Measurements from ENCODE around the gene SEPTIN11. TPM values are rescaled to one million over a fixed set of nuclear protein-coding genes. Genes with fewer than 3 reads are reported as not detected.

The SEPTIN11 gene
- total RNA-seq, 1 donor from 2014 or later, result 111 TPM

DNA sequence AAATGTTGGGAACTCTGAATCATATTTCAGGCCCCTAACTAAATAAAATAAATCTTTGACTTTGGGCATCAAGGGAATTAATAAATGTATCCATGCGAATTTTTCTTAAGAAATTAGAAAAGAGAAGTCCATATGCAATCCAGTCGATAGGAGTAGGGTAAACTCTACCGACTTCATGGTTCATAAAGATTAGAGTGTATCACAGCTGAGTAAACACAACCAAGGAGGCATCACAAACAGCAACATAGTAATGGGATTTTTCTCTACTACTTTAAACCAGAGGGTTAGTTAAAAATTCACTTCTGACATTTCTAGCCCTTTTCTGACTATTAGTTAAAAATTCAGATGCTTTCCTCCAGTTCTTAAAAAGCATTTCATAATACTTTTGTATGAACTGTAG, 19.9 kb downstream of the SEPTIN11 start:
- TF ChIP-seq, protein P1, sequence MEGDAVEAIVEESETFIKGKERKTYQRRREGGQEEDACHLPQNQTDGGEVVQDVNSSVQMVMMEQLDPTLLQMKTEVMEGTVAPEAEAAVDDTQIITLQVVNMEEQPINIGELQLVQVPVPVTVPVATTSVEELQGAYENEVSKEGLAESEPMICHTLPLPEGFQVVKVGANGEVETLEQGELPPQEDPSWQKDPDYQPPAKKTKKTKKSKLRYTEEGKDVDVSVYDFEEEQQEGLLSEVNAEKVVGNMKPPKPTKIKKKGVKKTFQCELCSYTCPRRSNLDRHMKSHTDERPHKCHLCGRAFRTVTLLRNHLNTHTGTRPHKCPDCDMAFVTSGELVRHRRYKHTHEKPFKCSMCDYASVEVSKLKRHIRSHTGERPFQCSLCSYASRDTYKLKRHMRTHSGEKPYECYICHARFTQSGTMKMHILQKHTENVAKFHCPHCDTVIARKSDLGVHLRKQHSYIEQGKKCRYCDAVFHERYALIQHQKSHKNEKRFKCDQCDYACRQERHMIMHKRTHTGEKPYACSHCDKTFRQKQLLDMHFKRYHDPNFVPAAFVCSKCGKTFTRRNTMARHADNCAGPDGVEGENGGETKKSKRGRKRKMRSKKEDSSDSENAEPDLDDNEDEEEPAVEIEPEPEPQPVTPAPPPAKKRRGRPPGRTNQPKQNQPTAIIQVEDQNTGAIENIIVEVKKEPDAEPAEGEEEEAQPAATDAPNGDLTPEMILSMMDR (IDR thresholded peaks at IDR 0.05), result no peak
- TF ChIP-seq POLR2A (IDR thresholded peaks at IDR 0.05), result no peak
- TF ChIP-seq POLR2AphosphoS5 (IDR thresholded peaks at IDR 0.05; ENCODE audit: insufficient read depth in 1 of 2, low read depth in 1 of 2), result no peak
- no peaks in the 10 kb centered on the region for H3K27me3 ChIP-seq
- H3K36me3 ChIP-seq, result no peaks in the 10 kb centered on the region
- peaks cover 15% of the 10 kb centered on the region for H3K4me1 ChIP-seq
- no peak for DNase-seq (ENCODE audit: extremely low spot score in 2 of 2)
- intact Hi-C loops (cut with DNase I), result no loop called here
- H3K9me3 ChIP-seq, result no peaks in the 10 kb centered on the region
- H3K27ac ChIP-seq, result no peak overlapping the region
- H3K4me3 ChIP-seq, result no peak overlapping the region

DNA sequence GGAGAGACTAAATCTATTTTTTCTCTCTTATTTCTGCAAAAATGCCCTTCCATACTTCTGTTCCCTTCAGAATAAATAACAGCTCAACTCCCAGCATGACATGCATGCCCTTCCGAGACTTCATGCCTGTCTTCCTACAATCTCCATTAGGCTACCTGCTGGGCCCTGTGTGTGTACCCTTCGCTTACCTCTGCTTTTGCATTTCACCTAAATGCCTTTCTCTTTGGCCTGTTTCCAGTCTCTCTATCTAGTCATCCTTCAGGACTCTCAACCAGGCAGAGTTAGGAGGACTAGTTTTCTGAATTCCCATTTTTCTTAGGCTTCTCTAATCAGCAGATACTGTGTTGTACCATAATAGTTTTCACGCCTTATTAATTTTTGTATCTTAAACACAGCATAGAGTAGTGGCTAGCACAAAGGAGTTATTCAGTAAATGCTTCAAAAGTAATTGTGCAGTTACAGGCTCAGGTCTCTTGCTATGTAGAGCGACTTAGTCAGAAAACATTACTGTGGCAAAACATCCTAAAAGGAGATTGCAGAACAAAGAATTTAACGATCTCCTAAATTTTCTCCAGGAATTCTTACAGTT, 20.5 kb downstream of the SEPTIN11 start:
- no peak overlapping the region for H3K4me3 ChIP-seq
- no peak for DNase-seq (ENCODE audit: extremely low spot score in 2 of 2)
- H3K27ac ChIP-seq, result no peak overlapping the region
- H3K9me3 ChIP-seq, result no peaks in the 10 kb centered on the region
- H3K4me1 ChIP-seq, result peaks cover 15% of the 10 kb centered on the region
- H3K36me3 ChIP-seq, result no peaks in the 10 kb centered on the region
- TF ChIP-seq POLR2A (IDR thresholded peaks at IDR 0.05), result no peak
- intact Hi-C loops (cut with DNase I), result no loop called here
- H3K27me3 ChIP-seq, result no peaks in the 10 kb centered on the region

- Histone ChIP-seq H3K27me3 (no peaks in the 10 kb centered on the region), H3K4me3 (no peak overlapping the region), H3K36me3 (no peaks in the 10 kb centered on the region), H3K27ac (no peak overlapping the region), H3K9me3 (no peaks in the 10 kb centered on the region), H3K4me1 (peaks cover 19% of the 10 kb centered on the region)
- TF ChIP-seq POLR2A (IDR thresholded peaks at IDR 0.05) (no peak), POLR2AphosphoS5 (IDR thresholded peaks at IDR 0.05; ENCODE audit: insufficient read depth in 1 of 2, low read depth in 1 of 2) (no peak)
- TF ChIP-seq, protein P1 (IDR thresholded peaks at IDR 0.05), result no peak
- intact Hi-C loops (cut with DNase I), result no loop called here
- no peak for DNase-seq (ENCODE audit: extremely low spot score in 2 of 2)
Observed at GRCh38 chr4:76972306-76972705, 22.8 kb downstream of the SEPTIN11 start.

DNA sequence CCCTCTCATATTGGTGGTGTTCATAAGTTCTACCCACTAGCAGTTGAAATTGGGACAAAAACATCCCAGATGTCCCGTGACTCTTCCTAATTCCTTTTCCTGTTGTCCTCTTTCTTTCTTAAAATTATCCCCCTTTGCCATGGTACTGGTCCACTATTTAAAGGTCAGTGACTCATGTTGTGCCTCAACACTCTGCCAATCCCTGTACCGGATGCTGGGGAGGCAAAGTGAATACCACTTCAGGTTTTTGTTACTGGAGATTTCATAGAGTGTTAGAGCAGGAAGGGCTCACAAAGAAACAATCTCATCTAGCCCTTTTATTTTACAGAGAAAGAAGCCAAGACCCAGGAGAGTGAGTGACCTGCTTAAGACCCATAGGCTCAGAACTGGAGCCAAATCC, 24.6 kb downstream of the SEPTIN11 start:
- no peak for DNase-seq (ENCODE audit: extremely low spot score in 2 of 2)
- peaks cover 35% of the 10 kb centered on the region for H3K4me1 ChIP-seq
- no peaks in the 10 kb centered on the region for H3K36me3 ChIP-seq
- intact Hi-C loops (cut with DNase I), result no loop called here
- H3K4me3 ChIP-seq, result no peak overlapping the region
- H3K9me3 ChIP-seq, result no peaks in the 10 kb centered on the region
- H3K27ac ChIP-seq, result no peak overlapping the region
- no peaks in the 10 kb centered on the region for H3K27me3 ChIP-seq
- TF ChIP-seq, protein P1 (IDR thresholded peaks at IDR 0.05), result no peak
- TF ChIP-seq POLR2AphosphoS5 (IDR thresholded peaks at IDR 0.05; ENCODE audit: insufficient read depth in 1 of 2, low read depth in 1 of 2) (no peak), POLR2A (IDR thresholded peaks at IDR 0.05) (no peak)

DNA sequence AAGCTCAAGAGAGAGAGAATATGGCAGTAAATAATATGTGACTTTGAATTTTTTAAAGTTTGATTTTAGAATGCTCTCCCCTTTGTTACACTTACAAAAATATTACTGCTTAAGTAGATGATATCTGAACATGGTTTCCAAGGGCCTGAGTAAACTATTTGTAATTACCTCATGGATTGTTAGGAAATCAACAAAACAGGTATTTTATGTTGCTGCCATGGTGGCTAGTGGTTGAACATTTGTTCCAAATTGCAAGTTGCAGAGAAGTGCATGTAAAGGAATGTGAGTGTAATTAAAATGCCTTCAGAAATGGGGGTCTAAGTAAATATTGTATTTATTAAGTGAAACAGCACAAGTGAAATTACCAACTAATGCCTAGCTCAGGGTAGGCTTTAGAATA, 27.6 kb downstream of the SEPTIN11 start:
- Histone ChIP-seq H3K27me3 (no peaks in the 10 kb centered on the region), H3K9me3 (no peaks in the 10 kb centered on the region), H3K4me1 (peaks cover 31% of the 10 kb centered on the region), H3K27ac (no peak overlapping the region), H3K4me3 (no peak overlapping the region), H3K36me3 (no peaks in the 10 kb centered on the region)
- no peak for TF ChIP-seq POLR2AphosphoS5 (IDR thresholded peaks at IDR 0.05; ENCODE audit: insufficient read depth in 1 of 2, low read depth in 1 of 2)
- no peak for TF ChIP-seq POLR2A (IDR thresholded peaks at IDR 0.05)
- TF ChIP-seq, protein P1 (IDR thresholded peaks at IDR 0.05), result no peak
- DNase-seq (ENCODE audit: extremely low spot score in 2 of 2), result no peak
- intact Hi-C loops (cut with DNase I), result no loop called here
